Spleen (tissue), 7 donors: ENCODE results near the gene NCF4.

Experiments
- POLR2A ChIP-seq, 3 donors: fragments of 450-650 bp; IDR thresholded peaks; one replicate each; pipeline ENCODE4 v1.5.1; 2017; ENCODE audit warnings: antibody characterized with exemption in 3 of 3, mild to moderate bottlenecking in 1 of 3
- TF ChIP-seq, protein P1 (sequence below), 11 experiments: fragments of 200-600 bp in 7 of 11; fragments of 450-650 bp in 4 of 11; sonication (generic) in 4 of 11; IDR thresholded peaks in 8 of 11; conservative IDR thresholded peaks in 3 of 11; 1 replicate in 7 of 11; 2 replicates in 4 of 11; pipeline versions ENCODE4 v1.4.0 to v1.8.0; 2016 to 2021; ENCODE audit warnings: antibody characterized with exemption in 11 of 11, inconsistent platforms in 4 of 11, mild to moderate bottlenecking in 1 of 11
- donor health status: DM: no; HTN: no; CAD: no; lungs with moderate emphysema.
- donor health status: DM: no; HTN: no; CAD: no.
- donor health status: DM: no; HTN: no; CAD: no.

DNA sequence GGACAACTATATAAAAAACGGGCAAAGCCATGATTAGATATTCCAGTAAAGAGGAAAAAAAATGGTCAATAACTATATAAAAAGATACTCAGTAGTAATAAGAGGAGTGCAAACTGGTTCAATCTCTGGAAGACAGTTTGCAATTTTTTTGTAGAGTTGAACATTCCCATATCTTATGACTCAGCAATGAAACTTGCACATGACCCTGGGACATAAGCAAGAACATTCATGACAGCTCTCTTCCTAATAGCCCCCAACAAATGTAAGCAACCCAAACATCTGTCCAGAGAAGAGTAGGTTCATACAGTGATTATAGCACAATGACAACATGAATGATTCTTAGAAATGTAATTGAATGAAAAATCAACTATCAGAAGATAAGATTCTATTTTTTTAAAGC is 30.8 kb downstream of the NCF4 start:
- TF ChIP-seq, protein P1, sequence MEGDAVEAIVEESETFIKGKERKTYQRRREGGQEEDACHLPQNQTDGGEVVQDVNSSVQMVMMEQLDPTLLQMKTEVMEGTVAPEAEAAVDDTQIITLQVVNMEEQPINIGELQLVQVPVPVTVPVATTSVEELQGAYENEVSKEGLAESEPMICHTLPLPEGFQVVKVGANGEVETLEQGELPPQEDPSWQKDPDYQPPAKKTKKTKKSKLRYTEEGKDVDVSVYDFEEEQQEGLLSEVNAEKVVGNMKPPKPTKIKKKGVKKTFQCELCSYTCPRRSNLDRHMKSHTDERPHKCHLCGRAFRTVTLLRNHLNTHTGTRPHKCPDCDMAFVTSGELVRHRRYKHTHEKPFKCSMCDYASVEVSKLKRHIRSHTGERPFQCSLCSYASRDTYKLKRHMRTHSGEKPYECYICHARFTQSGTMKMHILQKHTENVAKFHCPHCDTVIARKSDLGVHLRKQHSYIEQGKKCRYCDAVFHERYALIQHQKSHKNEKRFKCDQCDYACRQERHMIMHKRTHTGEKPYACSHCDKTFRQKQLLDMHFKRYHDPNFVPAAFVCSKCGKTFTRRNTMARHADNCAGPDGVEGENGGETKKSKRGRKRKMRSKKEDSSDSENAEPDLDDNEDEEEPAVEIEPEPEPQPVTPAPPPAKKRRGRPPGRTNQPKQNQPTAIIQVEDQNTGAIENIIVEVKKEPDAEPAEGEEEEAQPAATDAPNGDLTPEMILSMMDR (IDR thresholded peaks at IDR 0.05 in 8 of 11, conservative IDR thresholded peaks at IDR 0.05 in 3 of 11): no peak
- TF ChIP-seq POLR2A (IDR thresholded peaks at IDR 0.05): no peak
